HG02840 (cell line): ENCODE data around the gene CAMKK2.

Experiments
- ATAC-seq: cut with Tn5 transposase; IDR thresholded peaks from one replicate; pipeline ENCODE4 v1.9.1; 2021; ENCODE audit warnings: mild to moderate bottlenecking, moderate library complexity, moderate number of reproducible peaks; ENCODE audit not compliant: unreplicated experiment, low FRiP score

CAMKK2 gene

DNA sequence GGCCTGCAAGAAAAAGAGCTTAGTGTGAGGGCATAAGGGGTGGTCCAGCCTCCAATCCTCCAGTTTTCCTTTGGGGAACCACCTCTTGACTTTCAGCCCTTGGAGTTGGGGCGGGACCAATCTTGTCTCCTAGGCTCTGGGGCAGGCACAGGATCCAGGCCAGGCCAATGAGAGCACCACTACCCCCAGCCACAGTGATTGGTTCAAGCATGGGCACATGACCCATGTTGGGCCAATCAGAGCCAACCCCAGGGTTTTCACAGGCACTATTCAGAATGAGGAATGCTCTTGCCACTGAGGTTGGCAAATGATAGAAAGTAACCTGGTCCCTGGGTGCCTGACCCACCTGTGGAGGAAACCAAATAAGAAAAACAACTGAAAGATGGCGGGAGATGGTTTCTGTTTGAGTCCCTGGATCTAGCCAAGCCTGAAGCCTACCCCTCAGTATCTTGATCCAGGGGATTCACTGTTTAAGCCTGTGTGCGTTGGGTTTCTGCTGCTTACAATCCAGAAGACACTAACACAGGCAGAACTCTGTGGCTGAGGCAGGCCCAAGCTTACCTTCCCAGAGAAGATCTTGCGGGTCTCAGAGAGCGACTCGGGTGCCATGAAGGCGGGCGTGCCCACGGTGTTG is 43.7 kb downstream of the CAMKK2 start:
- no peak for ATAC-seq

- ATAC-seq, result no peak
Observed at GRCh38 chr12:121251838-121252237, 44.7 kb downstream of the CAMKK2 start.

DNA sequence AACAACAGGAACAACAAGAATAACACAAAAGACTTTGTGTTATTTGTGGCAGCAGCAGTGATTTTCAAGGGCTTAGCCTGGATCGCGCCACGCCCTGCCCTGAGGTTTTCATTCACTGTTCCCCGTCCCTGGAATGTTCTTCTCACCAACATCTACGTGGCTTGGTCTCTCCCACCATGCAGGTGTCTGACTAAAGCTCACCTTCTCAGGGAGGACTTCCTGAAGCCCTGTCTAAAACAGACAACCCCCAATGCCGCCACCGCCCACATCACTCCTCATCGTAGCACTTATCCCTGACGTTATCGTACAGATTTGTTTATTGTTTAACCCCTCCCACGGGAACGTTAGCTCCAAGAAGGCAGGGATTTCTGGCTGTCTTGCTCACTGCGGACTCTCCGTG is 46.1 kb downstream of the CAMKK2 start:
- no peak for ATAC-seq

GRCh38 chr12:121248622-121249021 is 47.9 kb downstream of the CAMKK2 start:
- no peak for ATAC-seq

GRCh38 chr12:121246893-121247557 is 49.5 kb downstream of the CAMKK2 start:
- ATAC-seq, result no peak

GRCh38 chr12:121245951-121246350 is 50.6 kb downstream of the CAMKK2 start:
- ATAC-seq, result no peak

- ATAC-seq, result no peak
Observed at GRCh38 chr12:121245031-121245430, 51.5 kb downstream of the CAMKK2 start.

DNA sequence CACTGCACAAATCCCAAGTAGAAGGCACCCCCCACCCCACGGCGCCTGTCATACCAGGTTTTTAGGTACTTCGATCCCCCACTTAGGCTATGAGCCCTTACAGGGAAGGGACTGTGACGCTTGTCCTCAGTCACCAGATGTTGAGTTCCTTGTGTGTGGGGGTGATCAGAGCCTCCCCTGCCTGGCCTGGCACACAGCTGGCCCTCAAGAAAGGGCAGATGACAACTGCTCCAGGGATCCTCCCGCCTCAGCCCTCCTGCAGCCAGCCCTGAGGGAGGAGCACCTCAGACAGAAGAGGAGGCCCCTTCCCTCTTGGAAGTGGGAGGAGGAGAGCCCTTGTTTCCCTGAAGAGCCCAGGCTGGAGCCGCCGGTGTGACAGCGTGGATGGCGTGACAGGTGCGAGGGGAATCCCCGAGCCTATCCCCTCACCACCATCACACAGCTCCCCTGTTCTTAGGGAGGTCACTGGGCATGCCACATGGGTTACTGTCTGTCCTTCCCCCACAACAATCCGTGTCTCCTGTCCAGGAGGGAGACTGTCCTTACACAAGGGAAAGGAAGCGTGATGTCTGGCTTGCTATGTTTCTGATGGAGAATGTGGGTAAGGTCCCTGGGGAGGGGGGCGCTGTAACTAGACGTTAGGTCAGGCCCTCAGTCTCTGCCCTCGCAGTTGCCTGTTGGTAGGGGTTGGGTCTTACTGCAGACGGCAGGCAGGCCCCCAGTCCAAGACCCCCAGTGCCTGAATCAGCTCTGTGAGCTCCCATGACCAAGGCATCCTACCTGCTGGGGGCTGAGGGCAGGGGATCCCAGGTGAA is 55.1 kb downstream of the CAMKK2 start:
- no peak for ATAC-seq

GRCh38 chr12:121240484-121241101 is 55.9 kb downstream of the CAMKK2 start:
- no peak for ATAC-seq

DNA sequence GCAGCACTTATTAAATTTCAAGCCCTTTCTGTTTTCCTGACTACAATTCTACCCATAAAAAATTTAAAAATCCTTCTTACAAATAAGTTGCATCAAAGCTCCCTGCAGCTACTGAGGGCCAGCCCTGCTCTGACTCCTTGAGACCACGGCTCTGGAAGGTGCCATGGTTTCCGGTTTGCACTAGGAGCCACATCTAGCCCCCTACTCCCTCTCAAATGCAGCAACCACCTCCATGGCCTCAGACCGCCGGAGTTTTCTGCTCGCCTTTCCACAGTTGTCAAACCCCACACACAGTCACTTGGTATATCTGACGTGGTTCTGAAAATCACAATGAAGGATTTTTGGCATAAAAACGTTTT is 56.5 kb downstream of the CAMKK2 start:
- no peak for ATAC-seq

DNA sequence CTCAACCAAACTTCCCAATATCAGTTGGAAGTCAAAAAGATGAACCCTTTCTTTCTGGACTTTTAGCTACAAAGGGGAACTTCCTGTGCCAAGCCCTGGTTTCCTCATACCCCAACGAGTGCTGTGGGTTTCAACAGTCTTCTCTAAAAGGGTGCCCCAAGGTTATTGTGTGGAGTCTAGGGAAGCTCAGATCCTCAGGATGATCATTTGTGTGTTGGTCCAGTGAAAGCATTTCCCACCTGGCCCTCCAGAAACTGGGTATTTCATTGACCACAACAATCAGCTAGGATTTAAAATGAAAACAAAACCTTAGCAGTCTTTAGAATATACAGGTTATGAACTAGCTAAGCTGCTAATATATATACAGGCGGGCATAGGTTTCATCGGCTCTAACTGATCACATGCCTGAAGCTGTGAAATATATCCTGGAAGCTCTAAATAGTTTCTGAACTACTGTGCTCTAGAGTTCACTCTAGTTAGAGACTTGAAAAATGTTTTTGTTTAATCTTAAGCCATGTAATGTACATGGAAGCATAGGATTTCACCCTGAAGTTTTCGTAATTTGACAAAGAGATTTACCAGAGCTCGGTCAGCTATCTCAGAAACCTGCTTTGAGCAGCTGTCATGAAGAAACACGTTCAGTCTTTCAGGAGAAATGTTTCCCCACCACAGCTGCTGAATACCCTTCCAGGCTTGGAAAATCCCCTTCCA is 57.0 kb downstream of the CAMKK2 start:
- no peak for ATAC-seq

GRCh38 chr12:121238604-121239350 is 57.7 kb downstream of the CAMKK2 start:
- ATAC-seq, result no peak

DNA sequence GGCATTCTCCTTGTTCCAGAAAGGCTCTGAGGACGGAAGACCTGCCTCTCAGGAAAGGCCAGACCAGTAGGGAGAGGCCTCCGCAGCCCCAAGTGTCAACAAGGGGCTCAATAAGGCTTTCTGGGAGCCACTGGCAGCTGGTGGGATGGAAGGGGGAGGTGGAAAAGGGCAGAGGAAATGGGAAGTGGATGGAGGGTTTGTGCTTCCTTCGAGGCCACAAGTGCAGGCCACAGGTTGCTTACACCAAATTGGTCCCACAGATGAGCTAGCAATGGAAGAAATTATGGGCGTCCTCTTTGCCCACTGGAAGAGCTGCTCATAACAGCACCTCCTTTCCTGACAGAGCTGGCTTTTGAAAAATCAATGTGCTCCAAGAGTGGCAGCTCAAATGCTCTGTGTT is 58.4 kb downstream of the CAMKK2 start:
- no peak for ATAC-seq

DNA sequence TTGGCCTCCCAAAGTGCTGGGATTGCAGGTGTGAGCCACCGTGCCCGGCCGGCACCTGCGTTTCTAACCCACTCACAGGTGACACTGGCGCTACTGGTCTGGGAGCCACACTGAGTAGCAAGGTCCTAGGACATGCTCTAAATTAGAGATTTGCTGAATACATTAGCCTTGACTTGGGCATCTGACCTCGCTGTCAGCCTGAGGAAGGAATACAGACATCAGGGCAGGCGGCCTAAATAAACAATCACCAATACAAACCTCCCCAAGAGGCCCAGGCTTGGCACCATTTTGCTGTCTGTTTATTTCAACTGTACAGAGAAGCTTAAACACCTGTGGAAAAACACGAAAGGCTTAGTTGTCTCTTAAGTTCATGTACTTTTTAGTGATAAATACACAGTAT is 59.1 kb downstream of the CAMKK2 start:
- no peak for ATAC-seq

DNA sequence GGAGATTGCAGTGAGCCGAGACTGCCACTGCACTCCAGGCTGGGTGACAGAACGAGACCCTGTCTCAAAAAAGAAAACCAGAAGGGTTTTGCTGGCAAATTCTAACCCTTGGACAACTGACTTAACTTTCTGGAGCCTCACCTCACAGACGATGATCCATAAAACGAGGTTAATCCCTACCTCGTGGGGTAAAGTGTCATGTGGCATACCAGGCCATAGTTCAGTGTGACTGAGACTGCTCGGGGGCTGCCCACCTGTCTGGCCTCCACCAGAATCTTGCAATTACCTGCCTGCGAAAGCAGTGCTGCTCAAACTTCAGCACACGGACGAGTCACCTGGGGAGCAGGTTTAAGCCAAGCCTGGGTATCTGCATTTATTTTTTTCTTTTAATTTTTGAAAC is 59.7 kb downstream of the CAMKK2 start:
- no peak for ATAC-seq

DNA sequence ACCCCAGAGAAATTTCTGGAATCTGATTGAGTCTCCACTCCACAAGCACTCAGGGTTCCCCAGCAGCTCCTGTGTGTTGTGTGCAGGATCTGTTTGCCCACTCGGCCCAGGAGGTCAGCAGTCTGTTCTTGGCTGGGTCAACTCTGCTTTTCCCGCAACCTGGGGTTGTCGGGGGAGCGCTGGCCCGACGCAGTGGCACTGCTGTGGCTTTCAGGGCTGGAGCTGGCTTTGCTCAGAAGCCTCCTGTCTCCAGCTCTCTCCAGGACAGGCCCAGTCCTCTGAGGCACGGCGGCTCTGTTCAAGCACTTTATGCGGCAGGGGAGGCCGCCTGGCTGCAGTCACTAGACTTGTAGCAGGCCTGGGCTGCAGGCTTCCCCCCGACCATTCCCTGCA is 62.9 kb downstream of the CAMKK2 start:
- ATAC-seq, result no peak

DNA sequence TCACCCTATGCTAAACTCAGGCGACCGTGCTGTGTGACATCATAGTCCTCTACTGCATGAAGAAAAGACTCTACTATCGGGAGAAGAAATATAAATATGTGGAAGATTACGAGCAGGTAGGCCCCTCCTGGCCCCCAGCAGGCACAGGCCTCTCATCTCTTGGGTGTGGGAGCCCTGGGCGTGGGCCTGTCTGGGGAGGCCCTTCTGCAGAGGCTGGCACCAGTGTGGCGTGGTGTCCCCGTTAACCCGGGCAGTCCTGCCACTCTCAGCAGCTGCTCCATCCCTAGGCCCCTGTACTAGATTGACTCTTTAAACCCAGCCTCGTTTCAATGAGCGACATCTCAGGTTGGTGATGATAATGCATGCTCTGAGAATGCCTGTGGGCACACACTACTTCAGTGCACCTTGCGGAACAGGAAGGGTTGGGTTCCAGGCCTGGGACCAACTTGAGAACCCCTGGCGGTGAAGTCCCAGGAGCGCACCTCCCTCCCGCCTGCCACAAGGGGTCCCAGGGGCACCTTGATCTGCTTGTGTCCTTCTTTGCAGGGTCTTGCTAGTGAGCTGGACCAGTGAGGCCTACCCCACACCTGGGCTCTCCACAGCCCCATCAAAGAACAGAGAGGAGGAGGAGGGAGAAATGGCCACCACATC is 63.4 kb downstream of the CAMKK2 start:
- no peak for ATAC-seq

- ATAC-seq, result no peak
Observed at GRCh38 chr12:121232163-121232562, 64.3 kb downstream of the CAMKK2 start.

GRCh38 chr12:121230538-121230907 is 66.0 kb downstream of the CAMKK2 start:
- no peak for ATAC-seq
